Measurements from ENCODE around the gene MZT2B.
"Not testable (repeated sequence)": the region's sequence is repeated elsewhere in the genome, so short reads cannot be mapped to it uniquely, and the experiment has no call there.

Gene MZT2B

GRCh38 chr2:130174866-130175265 lies 7.2 kb upstream of the MZT2B start:
- not testable (repeated sequence) for DNase-seq (ENCODE audit: low spot score)

DNA sequence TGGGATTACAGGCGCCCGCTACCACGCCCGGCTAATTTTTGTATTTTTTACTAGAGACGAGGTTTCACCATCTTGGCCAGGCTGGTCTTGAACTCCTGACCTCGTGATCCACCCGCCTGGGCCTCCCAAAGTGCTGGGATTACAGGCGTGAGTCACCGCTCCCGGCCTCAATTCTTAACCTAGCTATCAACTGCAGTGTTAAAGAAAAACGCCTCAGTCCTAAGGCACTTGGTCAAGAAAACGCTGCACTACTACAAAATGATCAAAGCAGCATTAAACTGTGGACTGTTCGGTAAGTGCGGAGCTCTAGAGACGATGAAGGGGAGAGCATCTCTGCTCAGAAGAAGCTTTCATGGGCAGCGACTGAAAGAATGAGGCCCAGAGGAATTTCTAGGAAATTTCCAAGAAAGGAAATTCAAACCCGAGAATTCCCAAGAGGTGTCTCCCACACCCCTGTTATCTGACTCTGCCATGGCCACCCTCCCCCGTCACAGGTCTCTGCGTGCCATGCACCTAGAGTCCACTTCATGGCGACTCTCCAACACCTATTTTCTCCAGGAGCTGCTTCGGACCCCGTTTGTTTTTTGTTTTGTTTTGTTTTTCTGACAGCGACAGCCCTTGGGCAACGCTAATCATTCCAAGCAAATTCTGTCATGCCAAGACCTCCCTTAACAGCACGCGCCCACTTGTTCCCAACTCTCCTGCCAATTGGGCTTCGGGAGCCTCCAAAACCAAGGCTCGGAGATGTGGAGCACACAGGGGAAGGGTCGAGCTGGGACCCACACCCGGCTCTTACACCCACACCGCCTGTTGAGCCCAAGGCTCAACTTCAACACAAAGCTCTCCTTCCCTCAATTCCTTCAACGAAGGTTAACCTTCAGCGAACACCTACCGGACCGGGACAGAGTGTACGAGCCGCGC lies 1.4 kb upstream of the MZT2B start:
- DNase-seq (ENCODE audit: low spot score), result not testable (repeated sequence)

- DNase-seq (ENCODE audit: low spot score), result peak; percentile 93
Measured at GRCh38 chr2:130181325-130181879, 660 bp upstream of the MZT2B start, which contains the start of gene SMPD4. TSS of gene SMPD4 (minus strand) at chr2:130181602. CDS start at chr2:130176592, 5,010 bp downstream.

DNA sequence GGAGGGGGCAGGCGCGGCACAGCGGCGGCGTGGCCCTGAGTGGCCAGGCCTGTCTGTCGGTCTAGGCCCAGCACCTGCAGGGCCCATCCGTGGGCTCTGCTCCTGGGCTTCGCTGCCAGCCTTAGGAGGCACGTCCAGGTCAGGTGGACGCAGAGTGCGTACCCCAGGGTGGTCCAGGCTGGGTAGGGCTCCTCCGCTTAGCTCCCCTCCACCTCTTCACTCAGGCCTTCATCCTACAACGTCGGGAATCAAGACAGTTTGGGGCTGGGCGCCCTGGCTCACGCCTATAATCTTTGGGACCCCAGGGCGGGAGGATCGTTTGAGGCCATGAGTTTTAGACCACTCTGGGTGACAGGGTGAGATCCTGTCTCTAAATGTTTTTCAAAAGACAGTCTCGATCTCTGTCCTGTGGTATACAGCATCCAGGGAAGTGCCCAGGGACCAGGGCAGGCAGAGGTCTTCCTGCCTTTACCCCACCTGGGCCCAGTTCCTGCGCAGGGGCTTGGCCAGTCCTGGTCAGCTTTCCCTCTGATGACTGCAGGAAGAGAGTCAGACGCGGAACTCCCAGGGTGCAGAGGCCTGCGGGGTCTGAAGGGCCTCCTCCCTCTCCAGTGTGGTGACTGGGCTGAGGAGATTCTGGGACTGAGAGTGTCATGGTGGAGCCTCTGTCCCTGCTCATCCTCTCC lies 907 bp downstream of the MZT2B start:
- peak; percentile 15 for DNase-seq (ENCODE audit: low spot score)

DNA sequence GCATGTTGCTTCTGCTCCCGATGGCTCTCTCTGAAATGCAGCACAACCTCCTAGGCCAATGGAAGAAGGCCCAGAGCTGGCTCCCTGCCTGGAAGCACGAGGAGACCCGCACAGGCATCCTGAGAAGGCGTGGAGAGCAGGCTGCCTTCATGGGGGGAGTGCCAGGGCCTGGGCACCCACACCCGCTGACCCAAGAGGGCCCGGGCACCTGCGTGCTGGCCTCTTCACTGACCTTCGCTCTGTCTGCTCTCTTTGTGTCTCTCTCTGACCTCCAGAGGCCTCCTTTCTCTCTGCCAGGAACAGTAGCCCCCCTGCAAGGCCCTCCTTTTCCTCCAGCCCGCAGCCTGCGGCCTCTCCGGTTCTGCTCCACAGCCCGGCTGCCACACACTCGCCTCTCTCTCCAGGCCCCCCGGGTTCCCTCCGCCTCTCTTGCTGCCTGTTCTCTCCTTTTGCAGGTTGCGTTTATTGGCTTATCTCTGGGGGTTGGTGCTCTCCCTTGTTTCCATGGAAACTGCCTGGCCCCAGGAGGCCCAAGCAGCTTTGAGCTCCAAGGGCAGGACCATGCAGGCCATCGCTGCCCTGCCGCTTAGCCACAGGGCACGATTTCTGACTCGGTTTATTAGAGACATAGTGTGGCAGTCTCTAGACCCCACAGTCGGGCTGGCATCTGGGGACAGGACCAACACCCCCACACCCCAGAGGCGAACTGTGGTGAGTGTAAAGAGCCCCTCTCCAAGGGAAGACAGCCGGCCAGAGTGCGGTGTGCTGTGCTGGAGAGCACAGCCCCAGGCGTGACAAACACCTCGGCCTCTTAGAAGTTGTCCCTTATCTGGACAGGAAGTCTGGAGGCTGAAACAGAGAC lies 1.7 kb downstream of the MZT2B start:
- peak; percentile 90 for DNase-seq (ENCODE audit: low spot score)

GRCh38 chr2:130185436-130185835 lies 3.4 kb downstream of the MZT2B start:
- no peak for DNase-seq (ENCODE audit: low spot score)

GRCh38 chr2:130185896-130186295 lies 3.8 kb downstream of the MZT2B start:
- no peak for DNase-seq (ENCODE audit: low spot score)

- DNase-seq (ENCODE audit: low spot score), result no peak
Measured at GRCh38 chr2:130186391-130186790, 4.3 kb downstream of the MZT2B start.

DNA sequence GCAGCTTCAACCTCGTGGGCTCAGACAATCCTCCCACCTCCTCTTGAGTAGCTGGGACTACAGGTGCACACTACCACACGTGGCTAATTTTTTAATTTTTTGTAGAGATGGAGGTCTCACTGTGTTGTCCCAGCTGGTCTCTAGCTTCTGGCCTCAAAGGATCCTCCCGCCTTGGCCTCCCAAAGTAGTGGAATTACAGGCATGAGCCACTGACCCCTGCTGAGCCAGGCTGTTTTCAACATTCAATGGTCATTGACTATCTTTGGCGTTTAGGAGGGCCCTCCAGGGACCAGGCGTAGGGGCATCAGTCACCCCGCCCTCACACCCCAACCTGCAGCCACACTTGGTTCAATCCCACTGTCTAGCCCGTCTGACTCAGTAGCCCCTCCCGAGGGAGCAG lies 5.2 kb downstream of the MZT2B start:
- DNase-seq (ENCODE audit: low spot score), result no peak

DNA sequence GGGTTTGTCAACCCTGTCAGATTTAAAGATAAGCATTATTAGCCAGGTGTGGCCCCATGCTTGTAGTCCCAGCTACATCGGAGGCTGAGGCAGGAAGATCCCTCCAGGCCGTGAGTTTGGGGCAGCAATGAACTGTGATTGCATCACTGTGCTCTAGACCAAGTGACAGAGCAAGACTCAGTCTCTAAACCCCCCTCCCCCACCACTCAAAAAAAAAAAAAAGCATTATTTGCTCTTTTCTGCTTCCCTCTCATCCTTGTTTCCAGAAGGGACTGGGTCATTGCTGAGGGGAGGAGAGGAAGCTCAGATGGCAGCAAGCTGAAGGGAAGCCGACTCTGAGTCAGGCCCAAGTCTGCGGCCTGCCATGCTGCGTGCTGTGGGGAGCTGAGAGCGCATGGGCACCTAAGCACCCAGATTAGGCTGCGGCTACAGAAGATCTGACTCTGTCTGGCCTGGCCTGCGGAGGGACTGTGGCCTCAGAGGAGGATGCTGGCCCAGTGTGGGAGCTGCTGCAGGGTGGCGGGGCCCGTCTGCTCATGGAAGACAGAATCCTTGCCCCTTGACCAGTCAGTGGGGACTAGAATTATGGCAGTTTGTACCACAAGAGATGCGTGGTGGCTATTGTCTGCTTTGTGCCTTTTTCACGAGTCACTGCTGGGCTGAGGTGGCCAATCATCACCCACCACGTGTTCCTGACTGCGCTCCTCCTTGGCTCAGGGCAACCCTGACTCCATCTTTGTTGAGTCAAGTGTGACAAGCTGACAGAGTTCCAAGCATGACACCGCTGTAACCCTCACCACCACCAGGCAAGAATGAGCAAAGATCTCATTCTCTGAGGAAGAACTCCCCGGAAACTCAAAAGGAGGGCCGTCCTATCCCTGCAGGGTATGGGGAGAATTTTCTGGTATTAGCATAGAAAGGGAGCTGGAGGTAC lies 6.1 kb downstream of the MZT2B start:
- not testable (repeated sequence) for DNase-seq (ENCODE audit: low spot score)

- DNase-seq (ENCODE audit: low spot score), result not testable (repeated sequence)
Measured at GRCh38 chr2:130188958-130189357, 6.9 kb downstream of the MZT2B start.

DNA sequence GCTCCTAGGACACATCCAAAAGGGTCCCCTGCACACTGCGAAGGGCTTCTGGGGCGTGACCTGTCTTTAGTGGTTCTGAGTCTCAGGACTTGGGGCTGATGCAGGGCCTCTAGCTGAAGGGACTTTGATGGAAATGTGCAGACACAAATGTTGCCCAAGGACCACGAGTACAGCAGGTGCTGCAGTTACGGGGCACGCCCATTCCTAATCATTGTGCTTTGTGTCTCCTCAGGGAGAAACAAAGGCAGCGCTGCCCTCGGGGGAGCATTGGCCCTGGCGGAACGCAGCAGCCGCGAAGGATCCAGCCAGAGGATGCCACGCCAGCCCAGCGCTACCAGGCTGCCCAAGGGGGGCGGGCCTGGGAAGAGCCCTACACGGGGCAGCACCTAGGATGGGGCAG lies 8.2 kb downstream of the MZT2B start:
- no peak for DNase-seq (ENCODE audit: low spot score)

DNA sequence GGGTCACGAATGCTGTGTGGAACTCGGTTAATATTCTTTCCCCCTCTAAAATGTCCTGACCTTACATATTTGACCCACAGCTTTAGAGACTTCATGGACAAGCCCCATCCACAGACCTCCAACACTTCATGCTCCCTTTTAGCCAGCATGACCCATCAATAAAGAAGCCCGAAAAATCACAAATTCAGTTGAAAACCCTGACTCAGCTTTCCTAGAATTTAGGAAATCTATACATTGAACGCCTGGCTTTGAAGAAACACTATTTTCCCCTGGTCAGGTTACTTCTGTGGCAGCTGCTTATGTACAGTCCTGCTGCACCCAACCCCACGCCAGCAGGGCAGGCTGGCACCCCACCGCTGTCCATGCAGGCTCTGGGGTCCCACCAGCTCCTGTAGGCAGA lies 9.3 kb downstream of the MZT2B start:
- DNase-seq (ENCODE audit: low spot score), result not testable (repeated sequence)

DNA sequence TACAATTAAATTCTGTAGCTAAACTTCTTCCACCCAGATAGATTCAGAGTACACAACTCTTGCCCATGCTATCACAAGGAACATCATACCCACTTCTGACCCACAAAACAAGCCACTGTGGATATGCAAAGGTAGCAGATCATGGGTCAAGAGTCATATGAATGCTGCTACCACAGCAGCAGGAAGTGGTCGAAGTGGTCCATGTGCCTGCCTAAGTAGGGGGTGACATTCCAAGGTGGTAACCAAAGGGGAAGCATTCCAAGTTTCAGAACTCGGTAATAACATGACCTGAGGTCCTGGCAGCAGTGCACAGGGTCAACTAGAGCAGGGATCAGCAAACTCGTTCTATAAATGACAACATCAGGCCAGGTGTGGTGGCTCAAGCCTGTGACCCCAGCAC lies 10.4 kb downstream of the MZT2B start:
- not testable (repeated sequence) for DNase-seq (ENCODE audit: low spot score)

DNA sequence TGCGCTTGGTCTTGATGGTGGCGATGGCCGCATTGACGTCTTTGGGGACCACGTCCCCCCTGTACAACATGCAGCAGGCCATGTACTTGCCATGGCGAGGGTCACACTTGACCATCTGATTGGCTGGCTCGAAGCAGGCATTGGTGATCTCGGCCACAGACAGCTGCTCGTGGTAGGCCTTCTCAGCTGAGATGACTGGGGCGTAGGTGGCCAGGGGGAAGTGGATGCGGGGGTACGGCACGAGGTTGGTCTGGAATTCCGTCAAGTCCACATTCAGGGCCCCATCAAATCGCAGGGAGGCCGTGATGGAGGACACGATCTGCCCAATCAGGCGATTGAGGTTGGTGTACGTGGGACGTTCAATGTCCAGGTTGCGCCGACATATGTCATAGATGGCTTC lies 11.8 kb downstream of the MZT2B start:
- not testable (repeated sequence) for DNase-seq (ENCODE audit: low spot score)

- DNase-seq (ENCODE audit: low spot score), result not testable (repeated sequence)
Measured at GRCh38 chr2:130195089-130195635, 13.1 kb downstream of the MZT2B start.

GRCh38 chr2:130196052-130196451 lies 14.0 kb downstream of the MZT2B start:
- DNase-seq (ENCODE audit: low spot score), result not testable (repeated sequence)

DNA sequence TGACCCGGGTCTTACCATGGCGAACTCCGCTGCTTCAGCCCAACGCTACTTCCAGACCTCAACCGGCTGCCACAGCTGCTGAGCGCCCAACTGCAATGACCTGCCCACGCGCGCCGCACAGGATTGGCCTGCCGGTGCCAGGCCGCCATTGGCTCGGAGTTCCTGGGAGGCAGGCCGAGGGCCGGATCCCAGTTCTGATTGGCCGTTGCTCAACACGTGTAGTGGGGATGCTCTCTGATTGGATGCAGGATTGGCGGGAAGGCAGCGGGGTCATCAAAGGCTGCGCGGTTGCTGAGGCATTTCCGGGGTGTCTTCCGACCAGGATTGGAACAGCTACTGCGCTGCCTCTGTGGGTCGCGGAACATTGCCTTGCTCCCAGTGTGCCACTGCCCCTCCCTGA lies 16.3 kb downstream of the MZT2B start, which contains the start of gene TUBA3E:
TSS of gene TUBA3E (minus strand) at position 97 of the 400 bp plus-strand sequence. CDS start at position 18, 79 bp downstream.
- DNase-seq (ENCODE audit: low spot score), result no peak

GRCh38 chr2:130202518-130202917 lies 20.5 kb downstream of the MZT2B start:
- not testable (repeated sequence) for DNase-seq (ENCODE audit: low spot score)

GRCh38 chr2:130203150-130203549 lies 21.1 kb downstream of the MZT2B start:
- DNase-seq (ENCODE audit: low spot score), result not testable (repeated sequence)
